ENCODE measurements around the gene TANC1.
A peak's percentile ranks its signal among the peaks of the same experiment; 100 is the strongest.

Gene TANC1

GRCh38 chr2:159015823-159016222, 47.4 kb downstream of the TANC1 start:
- Histone ChIP-seq H3K36me3 (peaks cover 0 to 12% (median 0%) of the 10 kb centered on the region in 3 donors), H3K9me3 (peaks cover 0 to 13% (median 0%) of the 10 kb centered on the region in 3 donors), H3K27ac (no peak overlapping the region), H3K4me1 (peaks cover 0 to 28% (median 13%) of the 10 kb centered on the region in 4 donors), H3K4me3 (no peak overlapping the region), H3K27me3 (no peaks in the 10 kb centered on the region)
- intact Hi-C loops (cut with DNase I; ENCODE audit: low total_unique reads) = no loop called here
- no peak for TF ChIP-seq CTCF (IDR thresholded peaks at IDR 0.05)
- no peak for DNase-seq

- Histone ChIP-seq H3K9me3 (peaks cover 0 to 13% (median 0%) of the 10 kb centered on the region in 3 donors), H3K27ac (no peak overlapping the region), H3K36me3 (peaks cover 0 to 12% (median 0%) of the 10 kb centered on the region in 3 donors), H3K4me1 (peaks cover 0 to 11% (median 4%) of the 10 kb centered on the region in 4 donors), H3K4me3 (no peak overlapping the region), H3K27me3 (no peaks in the 10 kb centered on the region)
- intact Hi-C loops (cut with DNase I; ENCODE audit: low total_unique reads) = no loop called here
- DNase-seq = no peak
- no peak for TF ChIP-seq CTCF (IDR thresholded peaks at IDR 0.05)
These were observed 49.4 kb downstream of the TANC1 start for GRCh38 chr2:159017837-159018236.

- TF ChIP-seq CTCF (IDR thresholded peaks at IDR 0.05) = no peak
- Histone ChIP-seq H3K4me1 (peaks cover 0 to 5% (median 2%) of the 10 kb centered on the region in 4 donors), H3K27me3 (no peaks in the 10 kb centered on the region), H3K9me3 (peaks cover 0 to 13% (median 0%) of the 10 kb centered on the region in 3 donors), H3K36me3 (peaks cover 0 to 12% (median 0%) of the 10 kb centered on the region in 3 donors), H3K27ac (no peak overlapping the region), H3K4me3 (no peak overlapping the region)
- intact Hi-C loops (cut with DNase I; ENCODE audit: low total_unique reads) = no loop called here
- no peak for DNase-seq
These were observed 50.6 kb downstream of the TANC1 start for GRCh38 chr2:159019021-159019420.

- Histone ChIP-seq H3K36me3 (no peaks in the 10 kb centered on the region), H3K9me3 (no peaks in the 10 kb centered on the region), H3K27me3 (no peaks in the 10 kb centered on the region), H3K4me1 (peaks cover 0 to 28% (median 6%) of the 10 kb centered on the region in 4 donors), H3K4me3 (no peak overlapping the region), H3K27ac (no peak overlapping the region)
- no peak for DNase-seq
- no peak for TF ChIP-seq CTCF (IDR thresholded peaks at IDR 0.05)
- intact Hi-C loops (cut with DNase I; ENCODE audit: low total_unique reads) = no loop called here
These were observed 53.6 kb downstream of the TANC1 start for GRCh38 chr2:159022019-159022418.

- no peaks in the 10 kb centered on the region for H3K27me3 ChIP-seq
- H3K4me1 ChIP-seq = peaks cover 0 to 49% (median 18%) of the 10 kb centered on the region in 4 donors
- no peak for DNase-seq
- peak overlapping the region in 1 of 2 donors; percentile 37 for H3K27ac ChIP-seq
- no peak for TF ChIP-seq CTCF (IDR thresholded peaks at IDR 0.05)
- no peaks in the 10 kb centered on the region for H3K36me3 ChIP-seq
- intact Hi-C loops (cut with DNase I; ENCODE audit: low total_unique reads) = no loop called here
- H3K9me3 ChIP-seq = no peaks in the 10 kb centered on the region
- no peak overlapping the region for H3K4me3 ChIP-seq
These were observed 57.7 kb downstream of the TANC1 start for GRCh38 chr2:159026170-159026569.

- peak overlapping the region in 1 of 2 donors; percentile 82 for H3K27ac ChIP-seq
These were observed 60.3 kb downstream of the TANC1 start for GRCh38 chr2:159028776-159029175.

More at GRCh38 chr2:159028776-159029175, 60.3 kb downstream of the TANC1 start:
- intact Hi-C loops (cut with DNase I; ENCODE audit: low total_unique reads) = no loop called here
- Histone ChIP-seq H3K4me1 (peaks cover 0 to 69% (median 33%) of the 10 kb centered on the region in 4 donors), H3K9me3 (no peaks in the 10 kb centered on the region), H3K27me3 (no peaks in the 10 kb centered on the region), H3K36me3 (no peaks in the 10 kb centered on the region), H3K4me3 (no peak overlapping the region)
- no peak for TF ChIP-seq CTCF (IDR thresholded peaks at IDR 0.05)
- no peak for DNase-seq

All from tibial artery (tissue), 4 donors.